ENCODE data around the gene ENHO.
"Not testable (repeated sequence)": the region's sequence is repeated elsewhere in the genome, so short reads cannot be mapped to it uniquely, and the experiment has no call there.

The ENHO gene

DNA sequence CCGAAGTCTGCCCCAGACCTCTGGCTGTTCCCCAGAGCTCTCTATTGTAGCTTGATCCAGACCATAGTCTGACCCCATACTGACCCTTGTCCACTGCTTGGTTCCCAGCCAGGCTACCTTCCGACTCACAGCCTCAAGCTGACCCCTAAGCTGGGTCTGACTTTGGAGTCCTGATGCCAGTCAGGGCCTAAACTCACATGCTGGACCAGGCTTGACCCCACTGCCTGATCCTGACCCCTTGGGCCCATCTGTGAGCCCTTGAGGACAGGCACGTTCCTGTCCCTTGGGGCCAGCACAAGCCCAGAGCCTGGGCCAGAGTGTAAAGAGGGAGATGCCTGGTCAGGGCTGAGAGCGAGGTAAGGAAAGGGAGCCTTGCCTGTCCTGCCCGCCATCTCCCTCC is 32.7 kb upstream of the ENHO start:
- DNase-seq (ENCODE audit: low read depth, low spot score) = no peak

DNA sequence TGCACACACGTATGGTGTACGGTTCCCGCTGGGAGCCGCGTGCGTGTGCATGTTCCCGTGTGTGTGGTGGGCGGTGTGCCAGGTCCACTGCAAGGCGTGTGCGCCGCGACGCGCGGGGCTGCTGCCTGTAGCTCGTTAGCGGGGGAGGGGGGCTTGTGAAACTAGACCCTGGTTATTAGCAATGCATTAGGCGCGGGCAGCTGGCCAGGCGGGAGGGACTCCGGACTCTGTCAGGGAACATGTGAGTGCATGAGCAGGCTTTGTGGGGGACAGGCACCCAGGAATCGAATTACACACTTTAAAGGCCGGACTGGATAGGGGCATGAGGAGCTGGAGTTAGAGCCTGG is 32.2 kb upstream of the ENHO start:
- no peak for DNase-seq (ENCODE audit: low read depth, low spot score)

DNA sequence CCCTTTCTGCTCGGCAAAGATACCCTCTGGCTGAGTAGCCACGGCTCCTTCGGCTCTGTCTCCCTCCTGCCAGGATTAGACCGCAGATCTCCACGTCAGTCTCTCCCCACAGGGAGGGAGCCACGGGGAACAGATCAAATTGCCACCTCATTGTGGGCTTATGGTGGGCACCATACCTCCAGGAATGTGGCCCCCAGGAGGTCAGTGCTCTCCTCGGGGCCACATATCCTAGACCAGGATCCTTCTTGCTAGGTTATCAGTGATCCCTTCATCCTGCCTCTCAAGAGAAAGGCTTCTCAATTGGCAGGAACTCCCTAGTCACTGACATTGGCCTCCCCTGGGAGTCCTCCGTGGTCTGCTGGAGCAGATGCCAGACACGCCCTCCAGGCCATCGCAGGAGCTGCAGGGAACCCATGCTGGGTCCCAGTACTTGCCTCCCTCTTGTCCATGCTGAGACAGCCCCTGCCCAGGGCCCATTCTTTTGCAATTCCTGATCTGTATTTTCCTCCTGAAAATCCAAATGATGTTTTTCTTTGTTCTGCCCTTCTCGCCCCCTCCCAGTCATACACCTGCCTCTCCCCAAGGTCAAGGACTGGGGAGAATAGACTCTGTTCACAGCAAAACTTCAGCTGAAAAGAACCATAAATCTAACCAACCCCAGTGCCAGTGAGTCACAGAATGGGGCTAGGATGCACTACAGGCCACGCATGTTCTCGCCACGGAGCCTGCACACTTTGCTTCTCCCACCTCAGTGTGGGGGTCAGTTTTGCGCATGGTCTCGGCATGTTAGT is 31.6 kb upstream of the ENHO start:
- DNase-seq (ENCODE audit: low read depth, low spot score) = no peak

DNA sequence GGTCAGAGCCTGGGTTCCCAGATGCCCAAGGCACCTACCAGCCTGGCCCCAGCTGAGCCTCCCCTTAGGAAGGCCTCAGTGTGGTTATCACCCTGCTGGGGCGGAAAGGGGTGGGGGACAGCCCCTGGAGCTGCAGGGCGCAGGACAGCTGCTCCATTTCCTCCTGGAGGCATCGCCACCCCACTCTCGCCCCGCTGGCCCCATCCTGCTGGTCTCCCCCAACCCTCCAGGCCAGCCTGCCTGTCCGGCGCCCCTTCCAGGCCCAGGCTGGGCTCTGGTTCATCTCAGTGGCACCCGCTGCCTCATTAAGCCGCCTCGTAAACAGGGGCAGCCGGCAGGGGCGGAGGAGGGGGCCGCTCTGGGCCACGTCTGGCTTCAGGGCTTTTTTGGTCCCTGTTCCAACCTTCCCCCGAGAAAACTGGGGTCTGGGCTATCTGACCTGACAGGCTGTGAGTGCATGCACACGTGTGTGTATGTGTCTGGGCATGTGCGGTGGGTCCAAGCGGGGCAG is 30.8 kb upstream of the ENHO start:
- DNase-seq (ENCODE audit: low read depth, low spot score) = no peak

DNA sequence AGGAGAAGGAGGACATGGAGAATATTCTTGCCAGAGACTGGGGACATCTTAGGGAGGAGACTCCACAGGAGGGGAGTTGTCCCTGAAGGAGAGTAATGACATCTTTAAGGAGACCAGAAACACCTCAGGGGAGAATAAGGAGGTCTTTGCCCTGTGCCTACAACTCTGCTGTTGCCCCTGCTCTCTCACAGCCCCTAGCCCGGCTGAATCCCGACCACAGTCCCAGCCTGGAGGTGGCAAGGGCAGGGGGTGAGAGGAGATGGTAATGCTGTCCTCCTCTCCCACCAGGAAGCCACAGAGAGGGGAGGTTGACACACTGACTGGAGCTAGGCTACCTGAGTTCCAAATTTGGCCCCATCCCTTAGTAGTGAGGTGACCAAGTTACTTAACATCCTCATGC is 30.2 kb upstream of the ENHO start:
- DNase-seq (ENCODE audit: low read depth, low spot score) = no peak

DNA sequence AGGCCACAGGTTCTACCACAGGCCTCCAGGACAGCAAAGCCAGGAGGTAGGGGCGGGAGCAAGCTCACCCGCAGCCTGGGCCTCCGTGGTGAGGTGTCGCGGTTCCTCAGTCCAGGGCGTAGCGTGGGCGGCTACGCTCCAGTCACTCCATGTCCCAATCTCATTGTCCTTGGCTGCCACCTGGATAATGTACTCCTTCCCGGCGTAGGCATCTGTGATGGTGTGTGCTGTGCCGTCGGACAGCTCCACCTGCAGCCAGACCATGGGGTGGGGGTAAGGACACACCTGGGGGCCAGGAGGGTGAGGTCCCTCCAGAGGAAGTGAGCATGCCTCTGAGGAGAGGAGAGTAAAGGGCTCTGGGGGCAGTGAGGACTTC is 29.8 kb upstream of the ENHO start:
- no peak for DNase-seq (ENCODE audit: low read depth, low spot score)

DNA sequence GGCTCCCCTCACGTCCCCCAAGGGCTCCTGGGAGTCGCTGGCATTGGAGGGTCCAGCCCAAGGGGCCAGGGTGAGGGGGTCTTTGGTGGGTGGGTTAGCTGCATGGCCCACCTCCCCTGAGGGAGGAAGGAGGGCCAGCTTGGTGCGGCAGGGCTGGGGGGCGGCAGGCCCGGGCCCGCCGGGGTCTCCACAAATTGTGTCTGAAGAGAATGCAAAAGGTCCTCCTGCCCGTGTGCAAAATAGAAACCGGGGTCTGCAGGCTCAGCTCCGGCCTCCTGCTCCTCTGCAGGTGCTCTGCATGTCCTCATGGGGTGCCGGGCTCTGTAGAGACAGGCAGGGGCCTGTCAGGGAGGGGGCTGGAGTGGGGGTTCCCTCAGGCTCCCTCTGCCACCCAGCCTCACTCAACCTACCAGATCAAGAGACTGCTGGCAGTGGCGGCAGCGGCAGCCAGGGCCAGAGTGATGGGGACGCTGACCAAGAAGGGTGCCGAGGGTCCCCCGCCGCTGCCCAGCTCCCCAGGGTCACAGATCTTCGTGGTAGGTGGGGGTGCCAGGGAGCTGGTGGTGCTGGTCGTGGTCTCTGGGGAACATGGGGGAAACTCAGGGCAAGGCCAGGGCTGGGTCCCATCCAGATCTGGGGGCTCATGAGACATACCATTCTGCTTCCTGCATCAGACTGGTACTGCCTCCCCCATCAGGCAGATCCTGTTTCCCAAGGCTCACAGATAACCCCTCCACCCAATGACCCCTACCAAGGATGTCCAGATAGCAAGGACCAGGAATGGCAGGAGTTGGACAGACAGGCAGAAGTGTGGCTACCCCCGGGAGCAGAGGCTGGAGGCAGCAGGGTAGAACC is 29.2 kb upstream of the ENHO start:
- DNase-seq (ENCODE audit: low read depth, low spot score) = no peak

DNA sequence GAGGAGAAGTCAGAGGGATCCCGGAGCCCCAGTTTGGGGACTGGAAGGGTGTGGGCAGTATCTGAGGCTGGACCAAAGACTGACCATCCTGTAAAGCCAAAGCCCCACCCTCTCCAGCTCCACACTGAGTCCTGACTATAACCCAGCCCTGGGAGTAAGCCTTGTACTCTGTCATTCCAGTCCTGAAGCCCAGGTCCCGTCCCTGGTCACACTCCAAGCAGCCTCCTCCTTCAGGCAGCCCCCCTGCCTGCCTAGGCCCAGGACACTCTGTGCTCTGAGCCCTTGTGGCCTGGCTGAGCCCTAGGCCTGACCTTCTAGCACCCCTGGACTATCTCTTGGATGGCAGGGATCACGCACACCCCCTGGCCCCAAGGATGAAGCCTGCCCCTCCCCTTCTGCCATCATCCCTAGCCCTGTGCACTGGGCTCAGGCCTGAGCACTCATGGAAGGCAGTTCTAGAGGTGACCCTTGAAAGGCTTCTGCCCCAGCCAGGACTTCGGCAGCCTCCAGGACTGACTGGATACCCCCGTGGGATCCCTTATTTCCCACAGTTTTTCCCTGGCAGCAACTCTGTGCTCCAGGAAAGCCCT is 28.0 kb upstream of the ENHO start:
- no peak for DNase-seq (ENCODE audit: low read depth, low spot score)

DNA sequence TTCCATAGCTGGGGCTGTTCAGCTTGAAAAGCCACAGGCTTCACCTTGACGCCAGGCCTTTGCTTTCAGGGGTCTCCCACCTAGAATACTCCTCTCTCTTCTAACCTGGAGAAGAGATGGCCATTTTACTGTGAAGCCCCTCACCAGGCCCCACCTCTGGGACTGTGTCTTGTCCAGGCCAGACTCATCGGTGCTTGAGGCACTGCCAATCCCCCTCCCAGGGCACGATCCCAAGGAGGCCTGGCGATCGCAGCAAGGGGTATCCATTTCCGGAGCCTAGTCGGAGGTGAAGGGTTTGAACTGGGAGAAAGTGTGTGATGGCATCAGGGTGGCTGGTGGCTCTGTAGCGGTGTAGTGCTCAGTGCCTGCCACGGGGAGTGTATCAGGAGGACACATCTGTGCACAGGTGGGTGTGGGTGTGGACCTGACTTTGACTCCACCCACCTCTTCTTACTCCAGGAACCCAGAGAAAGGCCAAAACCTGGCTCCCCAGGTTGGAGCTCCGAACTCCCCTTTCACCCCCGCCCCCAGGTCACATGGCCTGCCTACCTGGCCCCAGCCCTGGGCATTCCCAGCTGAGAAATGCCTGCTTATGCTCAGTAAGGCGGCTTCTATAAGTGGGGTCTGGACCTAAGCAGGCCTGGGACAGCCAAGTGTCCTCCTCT is 27.4 kb upstream of the ENHO start:
- no peak for DNase-seq (ENCODE audit: low read depth, low spot score)

DNA sequence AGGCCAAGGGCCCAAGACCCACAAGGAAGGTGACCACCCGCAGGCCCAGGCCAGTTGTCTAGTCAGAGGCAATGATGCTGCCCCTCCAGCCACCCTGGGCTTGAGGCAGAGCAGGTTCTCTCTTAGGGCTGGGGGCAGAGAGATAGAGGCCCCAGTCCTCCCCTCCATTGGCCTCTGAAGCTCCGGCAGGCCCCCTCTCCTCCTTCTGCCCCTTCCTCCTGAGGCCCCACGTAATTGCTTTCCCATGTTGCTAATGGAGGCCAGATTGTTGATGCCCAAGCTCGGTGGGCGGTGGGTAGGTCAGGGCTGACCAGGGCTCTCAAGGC is 26.6 kb upstream of the ENHO start:
- no peak for DNase-seq (ENCODE audit: low read depth, low spot score)

DNA sequence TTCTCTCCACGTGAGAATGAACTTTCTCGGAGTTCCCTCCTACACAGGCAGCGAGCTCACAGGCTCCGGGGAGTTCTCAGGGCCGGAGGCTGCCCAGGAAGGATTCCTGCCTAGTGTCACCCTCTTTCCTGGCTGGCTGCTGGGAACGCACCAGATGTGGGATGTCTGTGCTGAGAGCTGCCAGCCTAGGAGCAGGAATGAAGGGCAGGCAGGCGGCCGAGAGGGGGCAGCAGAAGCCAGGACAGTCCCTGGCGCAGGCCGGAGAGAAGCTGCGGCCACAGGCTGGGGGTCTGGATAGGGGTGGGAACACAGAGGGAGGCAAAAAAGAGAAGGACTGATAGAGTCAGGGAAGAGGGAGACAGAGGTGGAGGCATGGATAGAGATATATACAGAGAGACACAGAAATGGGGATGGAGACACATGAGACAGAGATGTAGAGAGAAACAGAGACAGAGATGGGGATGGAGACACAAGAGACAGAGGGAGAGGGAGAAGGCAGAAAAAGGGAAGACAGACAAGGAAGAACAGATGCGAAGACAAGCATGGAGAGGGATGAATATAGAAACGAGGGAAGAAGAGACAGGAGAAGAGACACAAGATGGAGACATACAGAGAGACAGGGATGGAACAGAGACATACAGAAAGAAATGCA is 25.3 kb upstream of the ENHO start:
- DNase-seq (ENCODE audit: low read depth, low spot score) = no peak

DNA sequence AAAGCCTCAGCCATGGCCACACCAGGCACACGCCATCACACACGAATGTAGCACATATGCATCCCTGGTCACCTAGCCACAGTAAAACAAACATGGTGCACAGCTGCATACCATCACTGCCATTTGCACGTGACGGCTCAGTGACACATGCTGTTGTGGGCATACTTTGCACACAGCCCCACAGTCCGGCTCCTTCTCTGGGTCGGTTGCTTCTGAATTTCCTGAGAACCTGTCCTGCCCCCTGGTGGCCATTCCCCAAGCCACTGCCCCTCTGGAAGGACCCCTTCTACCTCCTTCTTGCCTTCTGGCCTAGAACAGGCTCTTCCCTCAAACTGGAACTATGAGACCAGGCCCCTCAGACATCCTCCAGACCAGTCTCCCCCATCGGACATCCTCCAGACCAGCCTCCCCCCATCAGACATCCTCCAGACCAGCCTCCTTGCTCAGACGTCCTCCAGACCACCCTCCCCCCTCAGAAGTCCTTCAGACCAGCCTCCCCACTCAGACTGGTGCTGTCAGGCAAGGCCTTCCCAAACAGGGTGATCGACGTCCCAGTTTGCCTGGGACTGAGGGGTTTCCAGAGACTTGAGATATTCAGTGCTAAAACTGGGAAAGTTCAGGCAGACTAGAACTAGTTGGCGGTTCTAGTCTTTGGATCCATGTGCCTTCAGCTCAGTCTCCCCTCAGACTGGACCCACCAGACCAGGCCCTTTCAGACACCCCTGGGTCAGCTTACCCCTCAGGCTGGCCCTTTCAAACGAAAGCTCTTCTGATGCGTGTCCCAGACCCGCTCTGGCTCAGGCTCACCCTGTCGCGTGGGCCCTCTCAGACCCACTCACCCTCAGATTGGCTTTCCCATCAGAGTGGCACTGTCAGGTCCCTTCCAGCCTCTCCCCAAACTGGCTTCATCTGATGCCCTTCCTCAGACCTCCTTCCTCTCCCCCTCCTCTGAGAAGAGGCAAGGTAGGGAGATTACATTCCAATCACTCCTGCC is 24.3 kb upstream of the ENHO start:
- peak; percentile 57 for DNase-seq (ENCODE audit: low read depth, low spot score)

DNA sequence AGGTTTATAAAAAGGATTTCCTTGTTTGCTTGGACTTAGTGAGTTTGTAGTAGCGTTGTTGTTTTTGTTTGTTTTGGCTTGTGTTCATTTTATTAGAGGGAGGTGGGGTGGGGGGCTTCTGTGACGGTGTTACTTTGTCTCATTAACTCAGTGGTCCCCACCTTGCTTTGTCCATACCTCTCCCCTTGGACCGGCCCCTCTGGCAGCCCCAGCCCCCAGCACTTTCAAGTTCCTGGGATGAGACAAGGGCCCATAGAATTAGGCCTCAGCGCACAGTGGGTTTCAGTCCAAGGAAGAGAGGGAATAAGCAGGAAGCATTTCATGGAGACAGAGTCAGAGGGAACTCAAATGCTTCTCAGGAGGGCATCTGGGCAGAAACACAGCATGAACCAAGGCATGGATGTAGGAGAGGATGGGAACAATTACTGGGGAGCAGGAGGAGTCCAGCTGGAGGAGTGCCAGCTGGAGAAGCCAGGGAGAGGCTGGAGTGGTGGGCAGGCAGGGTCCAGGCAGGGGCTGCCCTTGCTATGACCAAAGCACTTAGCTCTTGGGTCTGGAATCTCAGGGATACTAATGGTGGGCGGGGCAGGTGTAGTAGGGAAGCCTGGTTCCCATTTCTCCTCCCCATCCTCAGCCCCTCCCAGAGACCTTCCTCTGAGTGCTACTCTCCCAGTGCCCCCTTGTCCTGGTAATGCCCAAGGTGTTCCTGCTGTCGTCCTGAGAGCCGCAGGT is 23.5 kb upstream of the ENHO start:
- no peak for DNase-seq (ENCODE audit: low read depth, low spot score)

DNA sequence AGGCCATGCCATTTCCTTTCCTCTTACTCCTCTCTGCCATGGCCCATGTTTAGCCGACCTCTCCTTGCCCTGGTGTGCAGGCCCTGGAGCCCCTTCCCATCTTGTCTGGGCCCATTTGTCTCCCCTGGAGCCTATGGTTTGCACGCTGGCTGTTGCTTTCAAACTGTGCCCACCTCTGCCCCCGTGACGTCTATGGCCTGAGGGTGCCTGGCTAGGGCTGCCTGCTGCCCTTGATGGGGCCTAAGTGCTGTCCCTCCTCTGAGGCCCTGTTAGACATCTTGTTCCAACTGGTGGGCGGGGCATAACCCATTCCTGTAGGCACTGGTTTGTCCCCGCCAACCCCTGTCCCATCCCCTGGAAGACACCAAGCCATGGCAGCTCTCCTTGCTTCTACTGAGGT is 22.7 kb upstream of the ENHO start:
- no peak for DNase-seq (ENCODE audit: low read depth, low spot score)

DNA sequence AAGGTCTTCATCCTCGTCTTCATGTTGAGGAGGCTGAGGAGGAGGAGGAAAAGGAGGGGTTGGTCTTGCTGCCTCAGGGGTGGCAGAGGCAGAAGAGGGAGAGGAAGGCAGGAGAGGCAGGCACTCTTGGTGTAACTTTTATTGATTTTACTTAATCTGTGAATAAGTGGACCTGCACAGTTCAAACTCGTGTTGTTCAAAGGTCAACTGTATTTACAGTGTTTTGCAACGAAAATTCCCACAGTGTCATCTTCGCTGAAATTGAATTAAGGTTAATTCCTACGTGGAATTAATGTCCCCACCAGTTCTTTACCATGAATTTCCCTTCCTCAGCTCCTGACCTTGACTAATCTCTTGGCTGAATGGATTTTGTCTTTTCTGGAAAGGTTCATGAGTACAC is 21.2 kb upstream of the ENHO start:
- DNase-seq (ENCODE audit: low read depth, low spot score) = no peak

DNA sequence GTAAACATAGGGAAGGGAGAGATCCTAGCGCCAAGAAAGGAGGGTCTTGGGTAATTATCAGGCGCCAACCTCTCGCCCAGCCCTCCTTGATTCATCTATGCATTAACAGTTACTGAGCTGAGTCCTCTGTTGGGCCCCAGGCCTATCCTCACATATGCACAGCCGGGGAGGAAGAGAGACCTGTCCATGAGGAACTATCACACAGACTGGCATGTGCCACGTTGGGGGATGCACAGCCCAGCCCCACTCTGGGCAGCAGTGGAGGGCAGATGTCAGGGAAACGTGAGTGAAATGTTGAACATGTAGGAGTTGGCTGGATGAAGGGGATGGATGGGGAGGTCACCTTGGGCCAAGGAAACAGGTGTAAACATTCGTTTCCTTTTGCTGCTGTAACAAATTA is 18.8 kb upstream of the ENHO start:
- no peak for DNase-seq (ENCODE audit: low read depth, low spot score)

DNA sequence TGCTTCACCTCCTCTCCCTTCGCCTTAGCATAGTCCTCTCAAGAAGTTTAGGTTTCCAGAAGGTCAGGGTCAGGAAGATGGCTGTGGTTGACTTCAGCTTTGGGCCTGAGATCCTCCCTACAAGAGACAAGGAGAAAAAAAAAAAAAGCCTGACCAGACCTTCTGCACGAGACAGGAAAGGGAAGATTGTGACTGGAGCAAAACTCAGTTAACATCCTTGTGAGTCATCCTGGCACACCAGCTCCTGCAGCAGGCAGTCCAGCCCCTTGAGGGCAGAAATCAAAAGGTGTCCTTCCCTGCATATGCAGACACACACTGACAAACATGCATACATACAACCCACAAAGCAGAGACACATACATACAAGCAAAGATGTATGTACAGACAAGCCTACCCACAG is 18.0 kb upstream of the ENHO start:
- DNase-seq (ENCODE audit: low read depth, low spot score) = no peak

DNA sequence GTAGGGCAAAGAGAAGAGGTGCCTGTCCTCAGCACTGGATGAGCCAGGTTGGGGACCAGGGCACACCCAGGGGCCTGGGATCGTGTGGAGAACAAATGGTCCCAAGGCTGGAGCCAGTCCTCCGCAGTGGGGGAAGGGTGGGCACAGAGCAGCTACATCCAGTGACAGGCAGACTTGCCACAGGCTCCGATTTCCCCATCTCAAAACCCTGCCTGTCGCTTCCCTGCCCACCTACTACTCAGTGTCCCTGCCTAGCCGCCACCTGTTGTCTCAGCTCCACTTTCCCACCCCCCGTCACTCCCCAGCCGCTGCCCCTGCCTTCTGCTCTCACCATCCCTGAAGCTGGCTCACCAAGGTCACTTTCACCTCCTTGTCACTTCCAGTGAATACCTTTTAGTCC is 13.9 kb upstream of the ENHO start:
- no peak for DNase-seq (ENCODE audit: low read depth, low spot score)

DNA sequence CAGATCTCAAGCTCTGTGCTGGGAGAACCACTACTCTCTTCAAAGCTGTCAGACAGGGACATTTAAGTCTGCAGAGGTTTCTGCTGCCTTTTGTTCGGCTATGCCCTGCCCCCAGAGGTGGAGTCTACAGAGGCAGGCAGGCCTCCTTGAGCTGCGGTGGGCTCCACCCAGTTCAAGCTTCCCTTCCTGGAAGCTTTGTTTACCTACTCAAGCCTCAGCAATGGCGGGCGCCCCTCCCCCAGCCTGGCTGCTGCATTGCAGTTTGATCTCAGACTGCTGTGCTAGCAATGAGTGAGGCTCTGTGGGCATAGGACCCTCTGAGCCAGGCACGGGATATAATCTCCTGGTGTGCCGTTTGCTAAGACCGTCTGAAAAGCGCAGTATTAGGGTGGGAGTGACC is 9.3 kb upstream of the ENHO start:
- not testable (repeated sequence) for DNase-seq (ENCODE audit: low read depth, low spot score)

DNA sequence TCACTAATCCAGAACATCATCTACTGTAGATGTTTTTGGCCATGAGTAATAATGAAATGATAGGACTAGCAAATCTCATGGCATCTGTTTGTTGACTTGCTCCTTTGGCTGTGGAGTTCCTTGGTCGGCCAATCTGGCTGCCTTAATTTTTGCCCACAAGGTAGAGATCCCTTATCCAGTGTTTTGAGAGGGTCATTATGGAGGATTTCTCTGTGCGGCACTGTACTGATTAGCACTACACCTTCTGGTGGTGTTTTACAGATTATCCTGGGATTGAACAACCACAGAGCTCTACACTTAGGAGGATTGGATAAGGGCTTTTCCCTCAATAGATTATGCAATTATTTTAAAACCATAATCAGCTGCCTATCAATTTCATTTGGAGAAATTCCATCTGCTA is 3.2 kb upstream of the ENHO start:
- DNase-seq (ENCODE audit: low read depth, low spot score) = no peak

All from iPS DF 19.7 (cell line).